BJ (cell line): ENCODE data around the gene SLC25A33. TPM values are rescaled to one million over a fixed set of nuclear protein-coding genes. Genes with fewer than 3 reads are reported as not detected.

ENCODE experiments used
- CTCF ChIA-PET: fragments of 350-600 bp; formaldehyde crosslinking; extraction: SDS; loops from one replicate; lab custom pipeline; 2021; ENCODE audit warnings: antibody characterized with exemption, inconsistent platforms; lab: Yijun Ruan, JAX
- POLR2A ChIA-PET: fragments of 300-600 bp; sonication (Branson Sonifier 250); formaldehyde crosslinking; extraction: SDS; loops from one replicate; lab custom pipeline; 2021; ENCODE audit warnings: antibody characterized with exemption; lab: Charles Lee
- DNase-seq: peaks from one replicate; pipeline ENCODE4 v3.0.0-alpha.2; 2011; ENCODE audit warnings: low read depth
- H3K27me3 ChIP-seq: 2 replicates; pipeline ENCODE4 v1.6.0; 2011; ENCODE audit warnings: low read length; ENCODE audit not compliant: control insufficient read depth, insufficient read depth
- H3K36me3 ChIP-seq: 2 replicates; pipeline ENCODE4 v1.5.1; 2011; ENCODE audit warnings: low read length; ENCODE audit not compliant: control insufficient read depth, insufficient read depth
- H3K4me3 ChIP-seq: 2 replicates; pipeline ENCODE4 v1.5.1; 2011; ENCODE audit warnings: low read depth, mild to moderate bottlenecking, control low read depth, low read length
- CTCF ChIP-seq: IDR thresholded peaks from 2 replicates; pipeline ENCODE4 v1.5.1; 2011; ENCODE audit warnings: low read depth, mild to moderate bottlenecking, control low read depth, inconsistent platforms, low read length, moderate library complexity; ENCODE audit not compliant: insufficient read depth
- polyA plus RNA-seq: library from polyadenylated mRNA; depleted of rRNA; stranded (reverse); fragments of >200 nt; gene quantifications from 2 replicates; pipeline ENCODE4 v1.2.3, GENCODE V29; 2011

SLC25A33 gene
- polyA plus RNA-seq, 1 experiment = 2.7 TPM

DNA sequence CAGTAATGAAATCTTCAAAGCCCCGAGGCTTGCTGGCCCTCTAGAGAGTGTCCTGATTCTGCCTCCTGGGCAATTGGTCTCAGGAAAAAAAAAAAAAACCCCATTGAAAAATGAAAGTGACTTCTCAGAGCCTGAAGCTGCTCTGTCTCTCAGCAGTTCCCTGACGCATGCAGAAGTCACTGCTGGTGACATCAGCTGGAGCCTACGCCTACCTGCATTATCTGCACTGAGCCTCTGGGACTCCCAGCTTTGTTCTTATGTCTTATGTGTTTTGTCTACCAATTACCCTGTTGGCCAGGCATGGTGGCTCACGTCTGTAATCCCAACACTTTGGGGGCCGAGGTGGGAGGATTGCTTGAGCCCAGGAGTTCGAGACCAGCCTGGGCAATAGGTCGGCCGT is 10.1 kb upstream of the SLC25A33 start:
- CTCF ChIA-PET = interaction anchor here (1.6 kb wide), 1 partner anchor 13 kb away, joined by 4 read pairs; no protein-coding TSS in a partner anchor
- H3K4me3 ChIP-seq = no peak overlapping the region
- H3K27me3 ChIP-seq = no peaks in the 10 kb centered on the region
- DNase-seq = no peak
- no peak for TF ChIP-seq CTCF
- H3K36me3 ChIP-seq = no peaks in the 10 kb centered on the region
- POLR2A ChIA-PET = interaction anchor here (0.6 kb wide), 1 partner anchor 9 kb away, joined by 3 read pairs; no protein-coding TSS in a partner anchor

GRCh38 chr1:9530320-9530719 is 8.9 kb upstream of the SLC25A33 start:
- TF ChIP-seq CTCF = no peak
- ChIA-PET CTCF (interaction anchor here (0.8 kb wide), 2 partner anchors 8 to 35 kb away, joined by 3 read pairs; no protein-coding TSS in a partner anchor), POLR2A (no interaction called here)
- DNase-seq = no peak
- H3K27me3 ChIP-seq = no peaks in the 10 kb centered on the region
- no peak overlapping the region for H3K4me3 ChIP-seq
- H3K36me3 ChIP-seq = no peaks in the 10 kb centered on the region

DNA sequence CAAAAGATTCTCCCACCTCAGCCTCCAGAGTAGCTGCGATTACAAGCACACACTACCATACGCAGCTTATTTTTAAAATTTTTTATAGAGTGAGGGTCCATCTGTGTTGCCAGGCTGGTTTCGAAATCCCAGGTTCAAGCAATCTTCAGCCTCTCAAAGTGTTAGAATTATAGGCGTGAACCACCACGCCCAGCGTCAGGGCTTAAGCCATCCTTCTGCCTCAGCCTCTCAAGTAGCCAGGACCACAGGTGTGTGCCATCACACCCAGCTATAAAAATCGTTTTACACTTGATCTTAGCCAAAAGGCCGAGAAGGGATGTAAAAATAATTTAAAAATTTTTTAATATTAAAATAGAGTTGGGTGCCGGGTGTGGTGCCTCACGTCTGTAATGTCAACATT is 4.3 kb upstream of the SLC25A33 start:
- no peak overlapping the region for H3K4me3 ChIP-seq
- ChIA-PET POLR2A (no interaction called here), CTCF (interaction anchor here (0.9 kb wide), 1 partner anchor 53 kb away, joined by 3 read pairs; no protein-coding TSS in a partner anchor)
- no peak for DNase-seq
- H3K27me3 ChIP-seq = no peaks in the 10 kb centered on the region
- no peaks in the 10 kb centered on the region for H3K36me3 ChIP-seq
- no peak for TF ChIP-seq CTCF

GRCh38 chr1:9536301-9536700 is 3.0 kb upstream of the SLC25A33 start:
- Histone ChIP-seq H3K4me3 (no peak overlapping the region), H3K36me3 (no peaks in the 10 kb centered on the region), H3K27me3 (no peaks in the 10 kb centered on the region)
- POLR2A ChIA-PET = no interaction called here
- DNase-seq = no peak
- CTCF ChIA-PET = no interaction called here
- no peak for TF ChIP-seq CTCF

DNA sequence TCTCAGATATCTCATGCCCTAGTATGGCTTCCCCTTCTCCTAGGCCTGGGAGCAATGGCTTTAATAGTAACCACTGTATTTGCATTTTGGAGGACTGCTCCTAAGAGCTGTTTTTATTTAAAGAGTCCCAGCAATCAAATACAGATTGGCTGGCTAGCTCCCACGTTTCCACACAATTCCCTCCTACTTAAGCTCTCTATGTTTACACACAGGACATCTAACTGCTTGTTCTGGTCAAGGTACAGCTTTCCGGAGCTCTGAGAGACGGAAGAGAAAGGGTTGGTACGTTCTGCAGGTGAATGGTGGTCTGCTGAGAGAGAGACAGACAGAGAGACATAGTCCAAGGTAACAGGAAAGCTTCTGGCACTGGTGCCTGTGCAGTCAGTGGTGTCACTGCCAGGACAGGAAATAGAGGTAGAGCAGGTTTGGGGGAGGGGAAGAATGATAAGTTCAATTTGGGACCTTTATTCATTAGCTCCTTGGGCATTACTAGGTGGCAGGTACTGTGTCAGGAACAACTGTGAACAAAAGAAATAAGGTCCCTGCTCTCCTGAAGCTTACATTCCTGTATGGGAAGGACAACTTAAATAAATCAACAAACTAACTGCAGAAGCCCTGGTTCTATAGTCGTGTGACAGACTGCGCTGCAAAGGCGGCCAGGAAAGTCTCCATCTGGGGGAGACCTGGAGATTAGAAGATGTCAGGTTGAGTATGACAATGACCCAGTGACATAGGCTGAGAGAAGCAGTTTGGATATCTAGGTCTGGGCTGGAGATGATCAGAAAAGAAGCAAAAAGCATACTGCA is 1.2 kb upstream of the SLC25A33 start:
- Histone ChIP-seq H3K4me3 (no peak overlapping the region), H3K27me3 (no peaks in the 10 kb centered on the region), H3K36me3 (no peaks in the 10 kb centered on the region)
- POLR2A ChIA-PET = interaction anchor here (0.7 kb wide), 1 partner anchor 9 kb away, joined by 3 read pairs; no protein-coding TSS in a partner anchor
- TF ChIP-seq CTCF = no peak
- DNase-seq = no peak
- CTCF ChIA-PET = interaction anchor here (1.0 to 1.6 kb wide), 3 partner anchors 8 to 330 kb away, joined by 3 to 5 read pairs (median 3); no protein-coding TSS in a partner anchor
